Activated T-helper 17 cell treated with anti-CD3 and anti-CD28 coated beads, Interleukin-2, amount 50 U/mL, for 72 hours (primary cell): Measurements from ENCODE around the gene NKAIN4. TPM values are rescaled to one million over a fixed set of nuclear protein-coding genes. Genes with fewer than 3 reads are reported as not detected.

Experiments
- ATAC-seq: fragments of 150-1000 bp; cut with Tn5 transposase; replicated peaks from 2 replicates; pipeline ENCODE4 v1.10.0; 2021; ENCODE audit warnings: mild to moderate bottlenecking, moderate library complexity
- H3K27ac Mint-ChIP-seq: one replicate; pipeline ENCODE4 v1.8.0; 2022; ENCODE audit warnings: mixed read lengths
- H3K27me3 Mint-ChIP-seq: one replicate; pipeline ENCODE4 v1.8.0; 2022; ENCODE audit warnings: mixed read lengths
- H3K36me3 Mint-ChIP-seq: one replicate; pipeline ENCODE4 v1.8.0; 2022; ENCODE audit warnings: low read depth, mild to moderate bottlenecking, mixed read lengths
- H3K4me1 Mint-ChIP-seq: one replicate; pipeline ENCODE4 v1.8.0; 2022; ENCODE audit warnings: mixed read lengths
- H3K4me3 Mint-ChIP-seq: one replicate; pipeline ENCODE4 v1.8.0; 2022; ENCODE audit warnings: mild to moderate bottlenecking, mixed read lengths
- H3K9me3 Mint-ChIP-seq: one replicate; pipeline ENCODE4 v1.8.0; 2022; ENCODE audit warnings: mixed read lengths
- total RNA-seq, 2 donors: library from RNA; stranded (reverse); gene quantifications; one replicate each; pipeline ENCODE4 v1.2.3, GENCODE V29; 2022

Gene NKAIN4
- total RNA-seq, 2 donors from 2014 or later: not detected

GRCh38 chr20:63292292-63292701 is 38.0 kb upstream of the NKAIN4 start:
- H3K27ac Mint-ChIP-seq: no peak overlapping the region
- H3K36me3 Mint-ChIP-seq: peaks cover 11% of the 10 kb centered on the region
- no peaks in the 10 kb centered on the region for H3K9me3 Mint-ChIP-seq

GRCh38 chr20:63291811-63292210 is 37.5 kb upstream of the NKAIN4 start:
- Mint-ChIP-seq H3K9me3 (no peaks in the 10 kb centered on the region), H3K4me3 (no peak overlapping the region), H3K27ac (no peak overlapping the region), H3K36me3 (peaks cover 11% of the 10 kb centered on the region), H3K4me1 (no peaks in the 10 kb centered on the region), H3K27me3 (no peaks in the 10 kb centered on the region)
- no peak for ATAC-seq

More at GRCh38 chr20:63292292-63292701, 38.0 kb upstream of the NKAIN4 start:
- Mint-ChIP-seq H3K27me3 (no peaks in the 10 kb centered on the region), H3K4me3 (no peak overlapping the region), H3K4me1 (no peaks in the 10 kb centered on the region)
- ATAC-seq: no peak

GRCh38 chr20:63290677-63291472 is 36.6 kb upstream of the NKAIN4 start:
- no peak overlapping the region for H3K4me3 Mint-ChIP-seq
- H3K36me3 Mint-ChIP-seq: peaks cover 14% of the 10 kb centered on the region
- H3K27me3 Mint-ChIP-seq: no peaks in the 10 kb centered on the region
- H3K4me1 Mint-ChIP-seq: no peaks in the 10 kb centered on the region
- ATAC-seq: peak; percentile 68
- no peak overlapping the region for H3K27ac Mint-ChIP-seq
- no peaks in the 10 kb centered on the region for H3K9me3 Mint-ChIP-seq

DNA sequence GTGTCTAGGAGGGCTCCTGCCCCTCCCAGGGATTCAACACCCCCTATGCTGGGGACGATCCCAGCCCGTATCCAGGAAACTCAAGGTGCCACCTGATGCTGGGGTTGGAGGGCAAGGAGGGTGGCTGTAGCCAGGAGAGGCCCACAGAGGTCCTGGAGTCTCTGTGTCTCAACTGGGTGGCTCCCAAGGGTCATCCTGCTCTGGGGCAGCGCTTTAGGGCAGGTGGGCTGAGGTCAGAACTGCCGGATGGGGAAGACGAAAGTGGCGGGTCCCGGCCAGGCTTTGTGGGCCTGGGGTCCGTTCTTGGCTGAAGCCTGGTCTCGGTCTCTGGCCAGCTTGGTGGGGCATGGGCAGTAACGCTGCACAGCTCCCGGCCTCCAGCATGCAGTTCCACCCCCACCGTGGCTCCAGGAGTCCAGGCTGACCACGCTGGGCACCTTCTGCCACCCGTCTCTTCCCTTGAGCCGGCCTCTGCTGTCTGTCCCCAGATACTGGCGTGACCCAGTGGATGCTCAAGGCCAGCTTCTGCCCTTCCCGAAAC is 35.9 kb upstream of the NKAIN4 start:
- ATAC-seq: no peak

GRCh38 chr20:63289311-63290135 is 35.3 kb upstream of the NKAIN4 start:
- Mint-ChIP-seq H3K9me3 (no peaks in the 10 kb centered on the region), H3K27me3 (no peaks in the 10 kb centered on the region), H3K4me1 (no peaks in the 10 kb centered on the region), H3K36me3 (peaks cover 20% of the 10 kb centered on the region), H3K4me3 (no peak overlapping the region), H3K27ac (no peak overlapping the region)
- no peak for ATAC-seq

More for the DNA sequence above, 35.9 kb upstream of the NKAIN4 start:
- no peaks in the 10 kb centered on the region for H3K4me1 Mint-ChIP-seq
- H3K4me3 Mint-ChIP-seq: no peak overlapping the region
- peaks cover 20% of the 10 kb centered on the region for H3K36me3 Mint-ChIP-seq
- H3K27ac Mint-ChIP-seq: no peak overlapping the region
- no peaks in the 10 kb centered on the region for H3K9me3 Mint-ChIP-seq
- H3K27me3 Mint-ChIP-seq: no peaks in the 10 kb centered on the region

DNA sequence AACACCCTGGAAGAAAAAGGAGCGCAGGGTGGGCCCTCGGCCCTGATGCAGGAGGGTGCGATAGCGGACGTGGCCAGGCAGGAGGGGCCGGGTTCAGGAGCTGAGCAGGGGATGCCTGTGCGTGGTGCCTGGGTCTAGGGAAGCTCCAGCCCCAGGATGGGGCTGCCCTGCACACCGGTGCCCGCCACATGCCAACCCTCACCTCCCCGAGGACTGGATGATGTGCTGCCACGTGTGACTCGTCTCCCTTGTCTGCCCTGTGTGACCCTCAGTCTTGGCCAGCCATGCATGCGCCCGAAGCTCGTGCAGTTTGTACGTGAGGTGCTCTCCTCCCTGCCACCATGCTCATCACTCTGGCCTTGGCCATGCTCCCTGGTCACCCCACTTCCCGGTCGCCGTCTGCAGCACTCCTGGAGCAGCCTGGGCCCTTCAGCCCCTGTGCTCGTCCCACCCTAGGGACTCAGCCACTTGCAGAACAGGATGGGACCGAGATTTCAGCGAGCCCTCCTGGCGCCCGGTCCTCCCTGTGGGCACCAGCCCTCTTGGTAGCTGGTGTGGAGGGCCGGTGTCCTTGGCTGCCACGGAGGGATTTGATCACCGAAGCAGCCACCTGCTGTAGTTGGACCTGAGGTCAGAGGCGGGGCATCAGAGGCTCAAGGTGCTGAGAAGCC is 34.5 kb upstream of the NKAIN4 start:
- H3K4me3 Mint-ChIP-seq: no peak overlapping the region
- H3K27me3 Mint-ChIP-seq: no peaks in the 10 kb centered on the region

DNA sequence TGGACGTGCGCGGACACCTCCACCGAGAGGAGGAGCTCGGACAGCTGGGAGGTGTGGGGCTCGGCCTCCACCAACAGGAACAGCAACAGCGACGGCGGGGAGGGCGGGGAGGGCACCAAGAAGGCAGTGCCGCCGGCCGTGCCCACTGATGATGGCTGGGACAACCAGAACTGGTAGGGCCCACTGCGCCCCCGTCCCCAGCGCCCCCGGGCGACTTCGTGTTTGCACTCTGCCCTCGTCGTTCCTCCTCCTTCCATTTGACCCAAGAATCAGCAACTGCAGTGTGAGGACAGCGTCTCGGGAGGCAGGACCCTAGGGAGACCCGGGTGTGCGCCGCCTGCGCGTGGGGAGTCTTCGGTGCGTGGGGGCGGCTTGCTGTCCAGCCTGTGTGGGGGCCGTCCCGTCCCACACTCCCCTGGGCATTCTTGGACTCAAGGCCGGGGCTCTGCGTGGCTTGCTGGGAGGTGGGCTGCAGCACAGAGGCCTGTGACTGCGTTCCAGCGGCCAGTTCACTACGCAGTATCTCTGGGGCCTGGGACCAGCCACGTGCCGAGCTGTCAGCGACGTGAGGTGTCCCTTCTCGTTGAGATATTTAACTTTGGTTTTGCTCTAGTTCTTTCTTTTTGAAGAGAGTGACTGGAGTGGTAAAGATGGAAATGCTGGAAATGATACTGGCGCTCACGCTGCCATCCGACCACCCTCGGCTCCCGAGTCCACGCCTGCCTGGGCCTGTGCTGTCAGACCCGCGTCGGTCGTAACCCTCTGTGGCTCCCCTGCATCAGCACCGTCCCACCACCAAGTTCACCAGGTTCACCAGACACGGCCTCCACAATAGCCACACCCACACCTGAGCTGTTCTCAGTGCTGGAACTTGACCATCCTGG is 33.7 kb upstream of the NKAIN4 start:
- Mint-ChIP-seq H3K4me1 (no peaks in the 10 kb centered on the region), H3K36me3 (peaks cover 20% of the 10 kb centered on the region), H3K9me3 (no peaks in the 10 kb centered on the region), H3K4me3 (no peak overlapping the region), H3K27ac (no peak overlapping the region), H3K27me3 (no peaks in the 10 kb centered on the region)
- ATAC-seq: no peak

More for the DNA sequence above, 34.5 kb upstream of the NKAIN4 start:
- no peak overlapping the region for H3K27ac Mint-ChIP-seq
- peaks cover 20% of the 10 kb centered on the region for H3K36me3 Mint-ChIP-seq
- ATAC-seq: no peak
- no peaks in the 10 kb centered on the region for H3K9me3 Mint-ChIP-seq
- no peaks in the 10 kb centered on the region for H3K4me1 Mint-ChIP-seq

- ATAC-seq: no peak
- Mint-ChIP-seq H3K9me3 (no peaks in the 10 kb centered on the region), H3K27me3 (no peaks in the 10 kb centered on the region), H3K4me1 (no peaks in the 10 kb centered on the region), H3K36me3 (peaks cover 20% of the 10 kb centered on the region), H3K27ac (no peak overlapping the region), H3K4me3 (no peak overlapping the region)
Observed at GRCh38 chr20:63286781-63287696, 32.8 kb upstream of the NKAIN4 start.

GRCh38 chr20:63285636-63286615 is 31.7 kb upstream of the NKAIN4 start:
- H3K4me1 Mint-ChIP-seq: no peaks in the 10 kb centered on the region
- H3K9me3 Mint-ChIP-seq: no peaks in the 10 kb centered on the region
- H3K36me3 Mint-ChIP-seq: peaks cover 20% of the 10 kb centered on the region
- ATAC-seq: no peak
- H3K27me3 Mint-ChIP-seq: no peaks in the 10 kb centered on the region
- H3K4me3 Mint-ChIP-seq: peak overlapping the region; percentile 68
- no peak overlapping the region for H3K27ac Mint-ChIP-seq

DNA sequence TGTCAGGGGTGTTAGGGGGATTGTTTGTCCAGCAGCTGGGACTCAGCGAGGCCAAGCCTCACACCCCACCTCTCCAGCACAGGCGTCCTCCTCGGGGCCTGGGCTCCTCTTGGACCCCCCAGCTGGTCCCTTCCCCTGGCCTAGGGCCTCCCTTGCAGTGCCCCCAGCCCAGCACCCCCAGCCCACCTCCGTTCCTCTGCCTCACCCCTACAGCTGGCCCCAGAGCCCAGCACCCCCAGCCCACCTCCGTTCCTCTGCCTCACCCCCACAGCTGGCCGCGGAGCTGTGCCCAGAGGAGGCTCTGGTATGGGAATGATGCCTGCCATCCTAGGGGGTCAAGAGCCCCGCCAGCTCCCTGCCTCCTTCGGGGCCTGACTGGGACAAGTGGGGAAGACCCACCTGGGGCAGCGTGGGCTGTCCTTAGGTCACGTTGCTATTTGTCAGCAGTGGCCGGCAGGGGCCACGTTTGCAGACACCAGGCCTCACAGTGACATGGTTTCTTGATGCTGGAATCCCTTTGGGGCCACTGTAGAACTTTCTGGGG is 30.8 kb upstream of the NKAIN4 start:
- no peak for ATAC-seq
- peak overlapping the region; percentile 68 for H3K4me3 Mint-ChIP-seq
- no peaks in the 10 kb centered on the region for H3K27me3 Mint-ChIP-seq
- H3K9me3 Mint-ChIP-seq: no peaks in the 10 kb centered on the region
- no peak overlapping the region for H3K27ac Mint-ChIP-seq
- no peaks in the 10 kb centered on the region for H3K4me1 Mint-ChIP-seq
- peaks cover 28% of the 10 kb centered on the region for H3K36me3 Mint-ChIP-seq

- peak overlapping the region; percentile 68 for H3K4me3 Mint-ChIP-seq
- no peak overlapping the region for H3K27ac Mint-ChIP-seq
- H3K36me3 Mint-ChIP-seq: peaks cover 33% of the 10 kb centered on the region
- ATAC-seq: peak; percentile 38
- no peaks in the 10 kb centered on the region for H3K27me3 Mint-ChIP-seq
- H3K4me1 Mint-ChIP-seq: no peaks in the 10 kb centered on the region
- no peaks in the 10 kb centered on the region for H3K9me3 Mint-ChIP-seq
Observed at GRCh38 chr20:63284544-63284949, 30.3 kb upstream of the NKAIN4 start.

DNA sequence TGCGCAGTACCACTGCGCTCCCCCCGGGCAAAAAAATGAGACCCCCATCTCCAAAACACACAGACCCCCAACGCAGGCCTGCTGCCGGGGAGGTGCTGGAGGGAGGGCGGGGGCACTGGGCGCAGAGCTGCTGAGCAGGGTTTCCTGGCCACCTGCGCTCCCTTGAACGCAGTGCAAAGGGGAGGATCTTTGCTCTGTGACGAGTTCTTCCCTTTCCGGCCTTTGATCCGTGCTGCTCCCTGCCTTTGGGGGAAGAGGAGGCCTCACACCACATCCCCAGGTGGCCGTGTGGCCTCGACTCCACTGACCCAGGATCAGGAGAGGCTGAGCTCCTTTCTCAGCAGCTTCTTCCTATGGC is 29.8 kb upstream of the NKAIN4 start:
- peak; percentile 76 for ATAC-seq

More for the DNA sequence above, 29.8 kb upstream of the NKAIN4 start:
- Mint-ChIP-seq H3K4me3 (peak overlapping the region; percentile 68), H3K9me3 (no peaks in the 10 kb centered on the region), H3K4me1 (no peaks in the 10 kb centered on the region), H3K36me3 (peaks cover 38% of the 10 kb centered on the region), H3K27ac (peak overlapping the region; percentile 77), H3K27me3 (no peaks in the 10 kb centered on the region)
